HG03108 (cell line): Measurements from ENCODE around the gene OR8K3.

ENCODE experiments used
- ATAC-seq: cut with Tn5 transposase; IDR thresholded peaks from one replicate; pipeline ENCODE4 v1.9.1; 2021; ENCODE audit warnings: moderate library complexity; ENCODE audit not compliant: unreplicated experiment

The OR8K3 gene

GRCh38 chr11:56314844-56315243 is at the start of gene OR8K3:
OR8K3 (plus strand) TSS chr11:56315144; CDS start chr11:56318307, 3,163 bp downstream.
- ATAC-seq: no peak

DNA sequence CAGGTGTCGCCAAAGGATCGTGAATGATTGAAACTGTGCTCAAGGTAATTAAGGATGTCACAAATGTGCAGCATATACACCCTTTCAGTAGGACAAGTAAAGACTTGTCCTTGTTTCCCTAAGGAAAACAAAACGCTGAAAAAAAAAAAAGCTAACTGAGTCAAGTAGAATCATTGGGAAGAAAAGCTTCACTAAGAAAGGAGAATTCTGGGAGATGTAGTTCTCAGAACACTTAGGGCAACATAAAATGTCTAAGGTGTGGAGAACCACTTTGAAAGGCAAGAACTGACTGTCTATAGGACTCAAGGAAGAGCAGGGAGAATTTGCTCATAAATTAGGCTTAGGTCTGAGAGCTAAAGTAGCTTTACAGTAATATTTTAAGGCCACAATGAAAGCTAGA is 43.9 kb upstream of the OR8K3 start:
- ATAC-seq: no peak

DNA sequence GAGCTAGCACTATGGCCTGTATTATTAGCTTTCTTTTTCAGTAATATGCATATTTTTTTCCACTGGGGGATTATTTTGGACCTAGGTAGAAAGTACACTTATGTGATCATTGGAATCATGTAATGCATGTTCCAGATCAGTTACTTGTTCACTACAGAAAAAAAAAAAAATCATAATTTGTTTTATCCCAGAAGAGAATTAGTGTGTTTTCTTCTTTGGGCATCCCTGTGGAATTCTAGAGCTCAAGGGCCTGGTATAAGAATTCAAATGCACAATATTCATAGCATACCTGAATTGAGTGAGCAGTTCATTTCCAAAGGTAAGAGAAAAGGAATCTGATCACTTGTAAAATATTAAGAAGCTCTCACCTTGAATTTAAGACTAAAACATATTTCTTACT is 41.1 kb upstream of the OR8K3 start, which contains the start of gene OR5T1:
OR5T1 (plus strand) TSS at position 301 of the 400 bp plus-strand sequence. CDS start 1,485 bp downstream, outside the sequence.
- no peak for ATAC-seq

GRCh38 chr11:56292154-56292553 is 22.8 kb upstream of the OR8K3 start, which contains the start of gene OR8H1:
OR8H1 (minus strand) TSS chr11:56292254; CDS start chr11:56291062, 1,192 bp downstream.
- ATAC-seq: no peak

DNA sequence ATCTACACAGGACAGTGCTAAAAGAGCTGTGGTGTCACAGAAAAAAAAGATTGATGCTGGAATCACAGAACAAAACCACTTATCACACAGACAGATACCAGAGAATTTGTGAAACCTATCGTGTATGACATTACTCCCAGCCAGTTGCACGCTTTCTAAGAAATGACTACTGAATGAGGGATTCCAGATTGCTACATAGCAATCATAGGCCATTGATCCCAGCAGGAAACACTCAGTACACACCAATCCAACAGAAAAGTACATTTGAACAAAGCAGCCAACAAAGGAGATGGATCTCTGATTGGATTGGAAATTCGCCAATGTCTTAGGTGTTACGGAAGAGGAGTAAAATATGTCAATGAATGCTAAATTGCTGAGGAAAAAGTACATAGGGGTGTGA is 18.0 kb upstream of the OR8K3 start:
- ATAC-seq: no peak

- no peak for ATAC-seq
These were observed 7.1 kb upstream of the OR8K3 start for GRCh38 chr11:56307836-56308235.

- ATAC-seq: no peak
These were observed 17.0 kb downstream of the OR8K3 start for GRCh38 chr11:56331861-56332491.

DNA sequence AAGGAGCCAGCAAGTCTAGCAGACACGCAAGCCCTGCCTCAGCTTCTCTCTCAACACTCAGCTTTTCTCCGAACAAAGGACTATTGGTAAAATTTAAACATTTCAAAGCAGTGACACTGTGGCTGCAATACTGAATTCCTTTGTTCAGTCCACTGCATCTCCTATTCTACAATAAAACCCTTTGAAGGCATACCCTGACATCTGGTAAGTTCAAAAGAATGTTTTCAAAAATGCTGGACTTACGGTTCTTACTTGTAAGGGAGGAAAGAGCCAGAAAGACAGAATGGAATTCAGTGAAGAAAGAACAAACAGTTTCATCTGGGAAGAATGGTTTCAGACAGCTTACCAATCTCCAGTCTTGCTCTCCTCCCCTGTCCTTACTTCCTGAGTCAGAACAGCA is 18.2 kb downstream of the OR8K3 start:
- no peak for ATAC-seq

DNA sequence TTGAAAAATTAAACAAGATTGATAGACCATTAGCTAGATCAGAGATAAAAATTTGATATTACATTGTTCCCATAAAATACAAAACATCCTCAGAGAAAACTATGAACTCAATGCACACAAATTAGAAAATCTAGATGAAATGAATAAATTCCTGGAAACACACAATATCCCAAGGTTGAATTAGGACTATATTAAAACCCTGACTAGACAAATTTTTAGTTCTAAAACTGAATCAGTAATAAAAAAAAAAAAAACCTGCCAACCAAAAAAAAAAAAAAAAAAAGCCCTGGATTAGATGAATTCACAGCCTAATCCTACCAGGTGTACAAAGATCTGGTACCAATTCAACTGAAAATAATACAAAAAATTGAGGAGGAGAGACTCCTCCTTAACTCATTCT is 25.3 kb downstream of the OR8K3 start:
- no peak for ATAC-seq

DNA sequence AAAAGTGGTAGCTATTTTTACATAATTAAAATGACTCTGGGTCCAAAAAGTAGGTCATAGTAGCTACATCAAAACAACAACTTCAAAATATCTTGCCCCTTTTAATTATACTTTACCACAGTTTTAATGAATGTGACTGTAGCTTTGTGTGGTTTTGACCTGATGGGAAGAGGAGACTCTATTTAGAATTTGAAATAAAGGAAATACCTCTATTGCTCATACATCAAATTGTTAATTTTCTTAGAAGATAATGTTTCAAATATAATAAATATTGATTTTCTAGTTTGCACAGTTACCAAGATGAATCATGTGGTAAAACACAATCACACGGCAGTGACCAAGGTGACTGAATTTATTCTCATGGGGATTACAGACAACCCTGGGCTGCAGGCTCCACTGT is 30.8 kb downstream of the OR8K3 start, which contains the start of gene OR8K1:
OR8K1 (plus strand) TSS at position 301 of the 400 bp plus-strand sequence; CDS start at position 301, 0 bp downstream.
- no peak for ATAC-seq

DNA sequence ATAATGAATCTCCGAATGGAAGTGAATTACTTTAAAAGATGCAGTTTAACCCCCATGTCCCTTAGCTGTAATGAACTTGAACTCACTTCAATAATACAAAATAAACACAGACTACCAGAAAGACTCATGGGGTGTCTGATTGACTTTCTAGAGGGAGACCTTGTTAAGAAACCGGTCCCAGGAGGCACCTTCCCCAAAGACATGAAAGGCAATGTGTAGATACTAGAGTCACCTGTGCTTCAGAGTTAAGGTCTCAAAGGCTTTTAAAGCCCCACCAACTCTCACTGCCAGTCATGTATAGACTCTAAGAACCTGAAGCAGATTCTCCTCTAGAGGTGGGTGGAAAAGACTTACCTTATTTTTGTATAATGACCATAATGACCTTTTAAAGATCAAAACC is 39.0 kb downstream of the OR8K3 start, which contains the start of gene OR8J1:
OR8J1 (plus strand) TSS at position 301 of the 400 bp plus-strand sequence. CDS start 5,956 bp downstream, outside the sequence.
- no peak for ATAC-seq
